NCI-H128 (cell line): ENCODE results near the gene SPDYE3.
"Not testable (repeated sequence)": the region's sequence is repeated elsewhere in the genome, so short reads cannot be mapped to it uniquely, and the experiment has no call there.

Experiments used
- DNase-seq: peaks from one replicate; lab custom pipeline; 2025; ENCODE audit not compliant: unreplicated experiment; lab: John Stamatoyannopoulos, UW

The SPDYE3 gene

DNA sequence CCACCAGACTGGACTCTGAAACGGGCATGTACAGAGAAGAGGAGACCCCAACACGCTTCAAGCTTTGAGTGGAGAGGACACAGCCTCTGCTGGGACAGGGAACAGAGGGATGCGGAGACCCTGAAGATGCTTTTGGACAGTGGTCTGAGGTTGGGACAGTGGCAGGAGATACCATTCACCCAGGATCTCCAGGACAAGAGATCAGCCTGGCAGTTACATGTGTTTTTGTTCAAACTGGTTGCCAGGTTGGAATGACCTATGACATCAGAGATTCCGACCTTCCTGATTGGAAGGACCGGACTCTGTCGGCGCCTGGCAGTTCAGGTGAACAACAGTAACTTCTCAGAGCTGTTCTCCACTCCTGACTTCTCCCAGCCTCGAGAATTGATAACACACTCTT, at the start of gene SPDYE3:
Gene SPDYE3 (plus strand): TSS at position 301 of the 400 bp plus-strand sequence. CDS start 184 bp downstream, outside the sequence.
- not testable (repeated sequence) for DNase-seq

- DNase-seq = not testable (repeated sequence)
These were observed 47.5 kb upstream of the SPDYE3 start for GRCh38 chr7:100259984-100260383.

GRCh38 chr7:100262896-100263295, 44.6 kb upstream of the SPDYE3 start:
- not testable (repeated sequence) for DNase-seq

- DNase-seq = not testable (repeated sequence)
These were observed 43.3 kb upstream of the SPDYE3 start for GRCh38 chr7:100264223-100264622.

- DNase-seq = not testable (repeated sequence)
These were observed 42.8 kb upstream of the SPDYE3 start for GRCh38 chr7:100264669-100265165.

DNA sequence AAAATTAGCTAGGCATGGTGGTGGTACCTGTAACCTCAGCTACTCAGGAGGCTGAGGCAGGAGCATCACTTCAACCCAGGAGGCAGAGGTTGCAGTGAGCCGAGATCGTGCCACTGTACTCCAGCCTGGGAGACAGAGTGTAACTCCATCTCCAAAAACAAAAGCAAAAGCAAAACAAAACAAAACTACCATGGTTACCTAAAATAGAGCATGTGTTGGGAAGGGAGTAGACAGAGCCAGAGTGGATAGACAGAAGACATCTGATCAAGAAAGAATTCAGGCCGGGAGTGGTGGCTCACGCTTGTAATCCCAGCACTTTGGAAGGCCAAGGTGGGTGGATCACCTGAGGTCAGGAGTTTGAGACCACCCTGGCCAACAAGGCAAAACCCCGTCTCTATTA, 41.7 kb upstream of the SPDYE3 start:
- not testable (repeated sequence) for DNase-seq

GRCh38 chr7:100266576-100267354, 40.7 kb upstream of the SPDYE3 start:
- no peak for DNase-seq

DNA sequence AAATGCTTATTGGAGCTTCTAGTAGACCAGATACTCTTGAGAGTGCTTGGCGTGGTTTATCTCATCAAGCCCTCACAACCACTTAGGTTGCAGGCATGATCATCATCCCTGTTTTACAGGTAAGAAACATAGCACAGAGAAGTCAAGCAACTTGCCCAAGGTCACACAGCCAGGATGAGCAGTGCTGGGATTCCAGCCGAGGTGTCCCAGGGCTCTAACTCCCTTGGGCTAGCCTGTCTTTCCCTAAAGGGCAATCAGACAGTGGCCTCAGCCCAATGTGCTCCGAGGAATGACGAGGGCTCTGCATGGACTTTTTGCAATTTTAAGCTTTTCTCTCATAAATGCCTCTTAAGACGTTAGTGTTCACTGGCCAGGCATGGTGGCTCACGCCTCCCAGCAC, 39.9 kb upstream of the SPDYE3 start:
- no peak for DNase-seq

DNA sequence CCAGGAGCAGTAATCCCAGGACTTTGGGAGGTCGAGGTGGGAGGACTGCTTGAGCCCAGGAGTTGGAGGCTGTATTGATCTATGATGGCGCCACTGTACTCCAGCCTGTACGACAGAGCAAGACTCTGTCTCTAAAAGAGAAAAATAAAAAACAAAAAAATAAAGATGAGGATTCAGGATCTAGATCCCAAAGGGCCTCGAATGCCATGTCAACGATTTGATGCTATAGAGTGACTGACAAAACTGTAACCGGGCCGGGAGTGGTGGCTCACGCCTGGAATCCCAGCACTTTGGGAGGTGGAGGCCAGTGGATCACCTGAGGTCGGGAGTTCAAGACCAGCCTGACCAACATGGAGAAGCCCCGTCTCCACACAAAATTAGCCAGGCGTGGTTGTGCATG, 38.6 kb upstream of the SPDYE3 start:
- DNase-seq = not testable (repeated sequence)

DNA sequence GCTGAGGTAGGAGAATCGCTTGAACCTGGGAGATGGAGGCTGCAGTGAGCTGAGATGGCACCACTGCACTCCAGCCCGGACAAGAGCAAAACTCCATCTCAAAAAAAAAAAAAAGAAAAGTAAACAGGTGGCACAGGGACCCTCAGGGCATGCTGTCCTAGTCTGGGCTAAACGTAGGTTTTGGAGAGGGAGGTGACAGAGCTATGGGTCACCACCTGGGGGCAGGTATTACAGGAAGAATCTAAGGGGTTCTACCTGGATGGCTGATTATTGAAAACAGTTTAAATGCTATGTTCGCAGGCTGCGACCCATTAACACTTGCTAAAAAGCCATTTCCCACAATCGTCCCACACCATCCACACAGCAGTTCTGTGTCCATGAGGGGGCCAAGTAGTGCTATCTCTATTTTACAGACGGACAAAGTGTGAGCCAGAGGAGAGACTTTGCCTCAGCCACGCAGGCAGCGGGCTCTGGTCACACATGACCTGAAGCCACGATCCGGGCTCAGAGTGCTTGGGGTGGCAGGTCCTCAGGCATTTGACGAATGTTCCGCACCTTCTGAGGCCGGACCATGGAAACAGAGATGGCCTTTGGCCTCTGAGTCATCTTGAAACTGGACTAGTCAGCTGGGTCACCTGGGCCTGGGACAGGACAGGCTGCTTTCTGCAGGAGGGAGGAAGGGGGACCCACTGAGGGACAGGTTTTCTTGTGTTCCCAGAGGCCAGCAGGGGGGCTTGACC, 38.0 kb upstream of the SPDYE3 start:
- DNase-seq = not testable (repeated sequence)

GRCh38 chr7:100270046-100270918, 37.2 kb upstream of the SPDYE3 start:
- DNase-seq = not testable (repeated sequence)

DNA sequence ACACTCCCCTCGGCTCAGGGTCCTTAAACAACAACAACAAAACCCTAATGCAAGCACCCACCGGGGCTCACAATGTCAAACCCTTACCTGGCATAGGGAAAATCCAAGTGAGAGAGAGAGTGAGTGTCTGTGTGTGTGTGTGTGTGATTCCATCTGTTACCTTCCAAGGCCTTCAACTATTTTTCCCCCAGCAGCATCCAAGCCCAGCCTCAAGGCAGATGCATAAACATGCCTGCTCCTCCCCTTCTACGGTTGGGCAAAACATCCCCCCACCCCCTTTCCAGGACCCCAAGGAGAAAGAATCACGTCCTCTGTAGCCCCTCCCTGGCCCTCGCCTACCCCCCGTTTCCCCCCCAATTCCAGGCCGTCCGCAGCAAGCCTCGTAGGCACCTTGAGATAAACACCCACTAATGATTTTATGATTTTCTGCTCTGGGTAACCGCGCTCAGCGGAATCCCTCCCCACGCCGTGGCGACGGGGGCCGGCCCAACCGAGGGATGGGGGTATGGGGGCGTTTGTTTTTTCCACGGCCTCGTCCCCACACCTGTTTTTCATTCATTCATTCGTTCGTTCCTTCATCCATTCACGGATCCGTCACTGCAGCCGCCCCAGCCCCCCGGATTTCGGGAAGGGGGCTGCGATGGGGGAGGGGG, 36.4 kb upstream of the SPDYE3 start:
- not testable (repeated sequence) for DNase-seq

DNA sequence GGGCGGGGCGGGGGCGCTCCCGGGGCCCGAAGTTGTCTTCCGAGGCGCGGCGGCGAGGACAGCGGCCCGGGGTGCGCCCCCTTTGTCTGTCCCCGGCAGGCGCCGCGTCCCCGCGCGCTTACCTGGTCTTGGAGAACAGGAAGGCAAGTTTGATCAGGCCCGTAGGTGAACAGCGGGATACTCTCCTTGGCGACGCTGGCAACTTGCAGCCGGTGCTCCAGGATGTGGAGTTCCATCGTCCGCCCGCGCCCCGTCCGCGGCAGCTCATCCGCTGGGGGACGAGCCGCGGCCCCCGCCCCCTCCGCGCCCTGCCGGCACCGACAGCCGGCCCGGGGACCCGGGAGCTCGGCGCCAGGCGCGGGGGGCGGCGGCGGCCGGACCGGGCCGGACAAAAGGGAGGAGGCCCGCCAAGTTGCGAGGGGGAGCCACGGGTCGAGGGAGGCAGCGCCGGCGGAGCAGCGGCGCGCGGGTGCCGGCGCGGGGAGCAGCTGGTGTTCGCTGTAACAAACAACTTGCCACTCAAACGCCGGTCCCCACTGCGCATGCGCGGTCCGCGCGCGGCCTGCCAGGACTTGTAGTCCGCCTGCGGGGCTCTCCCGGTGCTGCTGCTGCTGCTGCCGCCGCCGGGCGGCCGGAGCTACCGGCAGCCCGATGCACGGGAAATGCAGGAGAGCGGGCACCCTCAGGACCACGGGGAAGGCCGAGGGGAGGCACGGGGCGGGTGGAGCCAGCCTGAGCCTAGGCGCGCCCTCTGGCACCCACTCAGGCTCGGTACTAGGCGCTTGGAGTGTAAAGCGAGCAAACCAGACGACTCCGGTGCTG, 35.6 kb upstream of the SPDYE3 start:
- DNase-seq = peak; percentile 94

DNA sequence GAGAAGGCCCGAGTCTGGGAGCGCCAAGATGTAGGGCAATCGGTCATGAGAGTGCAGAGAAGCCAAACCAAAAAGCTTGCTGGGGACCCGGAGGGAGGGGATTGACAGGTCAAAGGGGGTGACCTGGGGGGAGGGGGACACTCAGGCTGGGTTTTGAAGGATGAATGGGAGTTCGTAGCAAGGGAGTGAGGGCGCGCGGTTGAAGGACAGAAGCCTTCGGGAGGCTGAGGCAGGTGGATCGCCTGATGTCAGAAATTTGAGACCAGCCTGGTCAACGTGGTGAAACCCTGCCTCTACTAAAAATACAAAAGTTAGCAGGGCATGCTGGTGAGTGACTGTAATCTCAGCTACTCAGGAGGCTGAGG, 35.0 kb upstream of the SPDYE3 start:
- DNase-seq = not testable (repeated sequence)

DNA sequence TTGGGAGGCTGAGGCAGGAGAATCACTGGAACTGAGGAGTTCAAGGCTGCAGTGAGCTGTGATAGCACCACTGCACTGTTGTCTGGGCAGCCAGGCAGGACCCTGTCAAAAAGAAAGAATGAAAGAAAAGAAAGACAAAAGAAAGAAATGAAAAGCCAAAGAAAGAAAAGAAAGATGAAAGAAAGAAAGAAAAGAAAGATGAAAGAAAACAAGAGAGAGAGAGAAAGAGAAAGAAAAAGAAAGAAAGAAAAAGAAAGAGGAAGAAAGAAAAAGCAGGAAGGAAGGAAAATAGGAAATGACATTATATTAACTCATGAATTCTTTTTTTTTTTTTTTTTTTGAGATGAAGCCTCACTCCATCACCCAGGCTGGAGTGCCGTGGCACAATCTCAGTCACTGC, 32.4 kb upstream of the SPDYE3 start:
- no peak for DNase-seq

DNA sequence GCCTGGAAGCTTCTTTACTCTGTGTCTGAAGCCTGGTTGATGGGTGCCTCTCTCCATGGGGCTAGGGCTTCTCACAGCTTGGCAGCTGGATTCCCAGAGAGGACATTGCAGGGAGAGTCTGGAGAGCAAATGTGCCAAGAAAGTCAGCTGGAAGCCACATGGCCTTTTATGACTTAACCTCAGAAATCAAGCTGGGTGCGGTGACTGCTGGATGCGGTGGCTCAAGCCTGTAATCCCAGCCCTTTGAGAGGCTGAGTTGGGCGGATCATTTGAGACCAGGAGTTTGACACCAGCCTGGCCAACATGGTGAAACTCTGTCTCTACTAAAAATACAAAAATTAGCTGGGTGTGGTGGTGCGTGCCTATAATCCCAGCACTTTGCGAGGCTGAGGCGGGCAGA, 31.4 kb upstream of the SPDYE3 start:
- not testable (repeated sequence) for DNase-seq

- not testable (repeated sequence) for DNase-seq
These were observed 25.4 kb upstream of the SPDYE3 start for GRCh38 chr7:100282069-100282608.

DNA sequence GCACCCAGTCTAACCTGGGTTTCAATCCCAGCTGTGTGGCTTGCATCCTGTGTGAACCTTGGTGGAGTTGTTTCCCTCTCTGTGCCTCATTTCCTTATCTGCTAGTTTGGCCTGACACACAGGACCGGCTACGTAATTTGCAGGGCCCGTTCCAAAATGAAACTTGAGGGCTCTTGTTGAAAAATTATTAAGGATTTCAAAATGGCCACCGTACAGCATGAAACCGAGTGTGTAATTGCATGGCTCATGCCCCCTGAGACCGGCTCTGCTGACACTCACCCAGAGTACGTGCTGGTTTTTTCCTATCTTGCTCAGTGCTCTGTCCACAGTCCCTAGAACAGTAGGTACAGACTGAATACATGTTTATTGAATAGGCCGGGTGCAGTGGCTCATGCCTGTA, 24.4 kb upstream of the SPDYE3 start:
- not testable (repeated sequence) for DNase-seq

GRCh38 chr7:100287191-100287969, 20.1 kb upstream of the SPDYE3 start:
- not testable (repeated sequence) for DNase-seq
